WERI-Rb-1 (cell line): ENCODE measurements around the gene UGT3A1.

Source experiments
- DNase-seq: peaks from one replicate; pipeline ENCODE4 v3.0.0-alpha.2; 2020
- H3K27ac ChIP-seq: fragments of 250-450 bp; sonication (Bioruptor Pico); 2 replicates; pipeline ENCODE4 v1.5.1; 2020; ENCODE audit warnings: mild to moderate bottlenecking, moderate library complexity
- H3K27me3 ChIP-seq: fragments of 250-450 bp; sonication (Bioruptor Pico); 2 replicates; pipeline ENCODE4 v1.5.1; 2021; ENCODE audit warnings: mild to moderate bottlenecking, low read depth, moderate library complexity; ENCODE audit not compliant: insufficient read depth, severe bottlenecking
- H3K36me3 ChIP-seq: fragments of 250-450 bp; sonication (Bioruptor Pico); 2 replicates; pipeline ENCODE4 v1.5.1; 2020; ENCODE audit warnings: mild to moderate bottlenecking, moderate library complexity
- H3K4me3 ChIP-seq: 2 replicates; pipeline ENCODE4 v1.5.1; 2011; ENCODE audit warnings: low read depth, mild to moderate bottlenecking, control low read depth, low read length
- H3K9me3 ChIP-seq: fragments of 250-450 bp; sonication (Bioruptor Pico); 2 replicates; pipeline ENCODE4 v1.5.1; 2021; ENCODE audit warnings: mild to moderate bottlenecking, moderate library complexity; ENCODE audit not compliant: severe bottlenecking
- CTCF ChIP-seq: IDR thresholded peaks from 2 replicates; pipeline ENCODE4 v1.5.1; 2011; ENCODE audit warnings: low read depth, mild to moderate bottlenecking, control low read depth, inconsistent platforms, low read length

Gene UGT3A1

GRCh38 chr5:35960328-35960727, 30.9 kb downstream of the UGT3A1 start:
- no peak for DNase-seq
- peaks cover 14% of the 10 kb centered on the region for H3K36me3 ChIP-seq
- H3K9me3 ChIP-seq: peaks cover 9% of the 10 kb centered on the region
- no peak overlapping the region for H3K4me3 ChIP-seq
- no peak for TF ChIP-seq CTCF
- H3K27me3 ChIP-seq: no peaks in the 10 kb centered on the region
- H3K27ac ChIP-seq: no peak overlapping the region

- Histone ChIP-seq H3K9me3 (no peaks in the 10 kb centered on the region), H3K4me3 (no peak overlapping the region), H3K27me3 (no peaks in the 10 kb centered on the region), H3K27ac (no peak overlapping the region), H3K36me3 (peaks cover 18% of the 10 kb centered on the region)
- DNase-seq: no peak
- TF ChIP-seq CTCF: no peak
Observed at GRCh38 chr5:35956429-35956828, 34.8 kb downstream of the UGT3A1 start.

- H3K36me3 ChIP-seq: peaks cover 18% of the 10 kb centered on the region
- no peaks in the 10 kb centered on the region for H3K27me3 ChIP-seq
- no peak for DNase-seq
- no peaks in the 10 kb centered on the region for H3K9me3 ChIP-seq
- 0 out of 2 replicates have a peak, but pooled peaks have one; percentile 4 for TF ChIP-seq CTCF
- H3K4me3 ChIP-seq: no peak overlapping the region
- H3K27ac ChIP-seq: no peak overlapping the region
Observed at GRCh38 chr5:35954175-35954574, 37.0 kb downstream of the UGT3A1 start.

GRCh38 chr5:35947085-35947484, 44.1 kb downstream of the UGT3A1 start:
- DNase-seq: no peak

GRCh38 chr5:35939639-35940038, 51.6 kb downstream of the UGT3A1 start:
- H3K4me3 ChIP-seq: no peak overlapping the region
- H3K9me3 ChIP-seq: no peaks in the 10 kb centered on the region
- no peak for DNase-seq
- H3K36me3 ChIP-seq: no peaks in the 10 kb centered on the region
- H3K27ac ChIP-seq: no peak overlapping the region
- H3K27me3 ChIP-seq: peaks cover 83% of the 10 kb centered on the region
- TF ChIP-seq CTCF: no peak

More at GRCh38 chr5:35947085-35947484, 44.1 kb downstream of the UGT3A1 start:
- Histone ChIP-seq H3K27me3 (peaks cover 32% of the 10 kb centered on the region), H3K27ac (no peak overlapping the region), H3K4me3 (no peak overlapping the region), H3K9me3 (no peaks in the 10 kb centered on the region), H3K36me3 (no peaks in the 10 kb centered on the region)
- no peak for TF ChIP-seq CTCF

- H3K36me3 ChIP-seq: no peaks in the 10 kb centered on the region
- peaks cover 78% of the 10 kb centered on the region for H3K27me3 ChIP-seq
- no peaks in the 10 kb centered on the region for H3K9me3 ChIP-seq
- no peak for TF ChIP-seq CTCF
- DNase-seq: peak; percentile 19
- H3K4me3 ChIP-seq: no peak within 1 kb of the TSS
- no peak within 1 kb of the TSS for H3K27ac ChIP-seq
Observed at GRCh38 chr5:35938568-35939227, 52.5 kb downstream of the UGT3A1 start, which contains the start of gene CAPSL. Gene CAPSL, minus strand, starts transcription at chr5:35938622. Its CDS starts 17,502 bp downstream, at chr5:35921120.
